ENCODE measurements around the gene NEK10.

Gene NEK10

GRCh38 chr3:27127879-27128278 is 241.3 kb downstream of the NEK10 start:
- TF ChIP-seq GATA1 (IDR thresholded peaks at IDR 0.05; ENCODE audit: low read depth, low read length) (no peak), POLR2A (IDR thresholded peaks at IDR 0.05; ENCODE audit: low read length) (no peak)

GRCh38 chr3:27127195-27127594 is 242.0 kb downstream of the NEK10 start:
- DNase-seq: no peak
- no peak for TF ChIP-seq GATA1 (IDR thresholded peaks at IDR 0.05; ENCODE audit: low read depth, low read length)
- no peak for TF ChIP-seq POLR2A (IDR thresholded peaks at IDR 0.05; ENCODE audit: low read length)

More at GRCh38 chr3:27127879-27128278, 241.3 kb downstream of the NEK10 start:
- DNase-seq: no peak

- DNase-seq: no peak
- TF ChIP-seq POLR2A (IDR thresholded peaks at IDR 0.05; ENCODE audit: low read length): no peak
- no peak for TF ChIP-seq GATA1 (IDR thresholded peaks at IDR 0.05; ENCODE audit: low read depth, low read length)
Observed at GRCh38 chr3:27125821-27126501, 243.2 kb downstream of the NEK10 start.

GRCh38 chr3:27119639-27120038 is 249.5 kb downstream of the NEK10 start:
- TF ChIP-seq GATA1 (IDR thresholded peaks at IDR 0.05; ENCODE audit: low read depth, low read length): no peak
- no peak for DNase-seq

GRCh38 chr3:27115352-27115751 is 253.8 kb downstream of the NEK10 start:
- DNase-seq: no peak
- TF ChIP-seq POLR2A (IDR thresholded peaks at IDR 0.05; ENCODE audit: low read length) (no peak), GATA1 (IDR thresholded peaks at IDR 0.05; ENCODE audit: low read depth, low read length) (no peak)

GRCh38 chr3:27114684-27115083 is 254.5 kb downstream of the NEK10 start:
- no peak for DNase-seq
- TF ChIP-seq GATA1 (IDR thresholded peaks at IDR 0.05; ENCODE audit: low read depth, low read length) (no peak), POLR2A (IDR thresholded peaks at IDR 0.05; ENCODE audit: low read length) (no peak)

GRCh38 chr3:27114129-27114528 is 255.1 kb downstream of the NEK10 start:
- TF ChIP-seq GATA1 (IDR thresholded peaks at IDR 0.05; ENCODE audit: low read depth, low read length): no peak
- no peak for DNase-seq

GRCh38 chr3:27110020-27110419 is 259.2 kb downstream of the NEK10 start:
- DNase-seq: no peak
- no peak for TF ChIP-seq GATA1 (IDR thresholded peaks at IDR 0.05; ENCODE audit: low read depth, low read length)
- no peak for TF ChIP-seq POLR2A (IDR thresholded peaks at IDR 0.05; ENCODE audit: low read length)

- no peak for DNase-seq
- TF ChIP-seq POLR2A (IDR thresholded peaks at IDR 0.05; ENCODE audit: low read length) (no peak), GATA1 (IDR thresholded peaks at IDR 0.05; ENCODE audit: low read depth, low read length) (no peak)
Observed at GRCh38 chr3:27108322-27108721, 260.9 kb downstream of the NEK10 start.

- TF ChIP-seq GATA1 (IDR thresholded peaks at IDR 0.05; ENCODE audit: low read depth, low read length): no peak
- TF ChIP-seq POLR2A (IDR thresholded peaks at IDR 0.05; ENCODE audit: low read length): no peak
- DNase-seq: no peak
Observed at GRCh38 chr3:27105904-27106303, 263.3 kb downstream of the NEK10 start.

GRCh38 chr3:27097182-27097581 is 272.0 kb downstream of the NEK10 start:
- no peak for DNase-seq
- TF ChIP-seq POLR2A (IDR thresholded peaks at IDR 0.05; ENCODE audit: low read length) (no peak), GATA1 (IDR thresholded peaks at IDR 0.05; ENCODE audit: low read depth, low read length) (no peak)

- no peak for DNase-seq
- TF ChIP-seq POLR2A (IDR thresholded peaks at IDR 0.05; ENCODE audit: low read length): no peak
- TF ChIP-seq GATA1 (IDR thresholded peaks at IDR 0.05; ENCODE audit: low read depth, low read length): no peak
Observed at GRCh38 chr3:27095553-27096222, 273.5 kb downstream of the NEK10 start.

- DNase-seq: no peak
- TF ChIP-seq POLR2A (IDR thresholded peaks at IDR 0.05; ENCODE audit: low read length): no peak
- TF ChIP-seq GATA1 (IDR thresholded peaks at IDR 0.05; ENCODE audit: low read depth, low read length): no peak
Observed at GRCh38 chr3:27094721-27095120, 274.5 kb downstream of the NEK10 start.

GRCh38 chr3:27093771-27094170 is 275.4 kb downstream of the NEK10 start:
- DNase-seq: no peak
- TF ChIP-seq POLR2A (IDR thresholded peaks at IDR 0.05; ENCODE audit: low read length): no peak
- TF ChIP-seq GATA1 (IDR thresholded peaks at IDR 0.05; ENCODE audit: low read depth, low read length): no peak

All from erythroblast (primary cell).